COLO829 (cell line): Measurements from ENCODE around the gene TRAF6.
"Not testable (repeated sequence)": the region's sequence is repeated elsewhere in the genome, so short reads cannot be mapped to it uniquely, and the experiment has no call there.

Experiments
- DNase-seq: peaks from one replicate; pipeline ENCODE4 v3.0.0; 2012; ENCODE audit warnings: low spot score

The TRAF6 gene

GRCh38 chr11:36509694-36510593 is at the start of gene TRAF6:
TSS of gene TRAF6 (minus strand) at chr11:36510272. CDS start at chr11:36501515, 8,757 bp downstream.
- DNase-seq, result peak; percentile 73

- no peak for DNase-seq
These were observed 48.7 kb upstream of the TRAF6 start for GRCh38 chr11:36558571-36559413.

GRCh38 chr11:36557991-36558390 is 47.9 kb upstream of the TRAF6 start:
- no peak for DNase-seq

GRCh38 chr11:36557390-36557789 is 47.3 kb upstream of the TRAF6 start:
- not testable (repeated sequence) for DNase-seq

GRCh38 chr11:36550385-36551115 is 40.5 kb upstream of the TRAF6 start:
- peak; percentile 33 for DNase-seq

- peak; percentile 51 for DNase-seq
These were observed 30.9 kb upstream of the TRAF6 start for GRCh38 chr11:36540998-36541397.

- DNase-seq, result no peak
These were observed 24.3 kb upstream of the TRAF6 start for GRCh38 chr11:36534276-36534840.

GRCh38 chr11:36532941-36533601 is 23.0 kb upstream of the TRAF6 start:
- no peak for DNase-seq

- no peak for DNase-seq
These were observed 20.8 kb upstream of the TRAF6 start for GRCh38 chr11:36530840-36531239.

GRCh38 chr11:36513965-36514364 is 3.9 kb upstream of the TRAF6 start:
- DNase-seq, result no peak

- DNase-seq, result no peak
These were observed 1.9 kb upstream of the TRAF6 start for GRCh38 chr11:36512016-36512415.

- DNase-seq, result not testable (repeated sequence)
These were observed 990 bp upstream of the TRAF6 start for GRCh38 chr11:36511062-36511461.

GRCh38 chr11:36510594-36510942 is 496 bp upstream of the TRAF6 start:
- DNase-seq, result no peak

- DNase-seq, result no peak
These were observed 852 bp downstream of the TRAF6 start for GRCh38 chr11:36509201-36509639.

- no peak for DNase-seq
These were observed 1.3 kb downstream of the TRAF6 start for GRCh38 chr11:36508743-36509142.

- no peak for DNase-seq
These were observed 2.1 kb downstream of the TRAF6 start for GRCh38 chr11:36507824-36508489.

- no peak for DNase-seq
These were observed 8.8 kb downstream of the TRAF6 start for GRCh38 chr11:36501236-36501635.

GRCh38 chr11:36500315-36500721 is 9.8 kb downstream of the TRAF6 start:
- DNase-seq, result peak; percentile 70

- DNase-seq, result no peak
These were observed 10.8 kb downstream of the TRAF6 start for GRCh38 chr11:36499315-36499714.

GRCh38 chr11:36498721-36499120 is 11.4 kb downstream of the TRAF6 start:
- no peak for DNase-seq

GRCh38 chr11:36493332-36493731 is 16.7 kb downstream of the TRAF6 start:
- no peak for DNase-seq
